ENCODE measurements around the gene PCSK2. TPM values are rescaled to one million over a fixed set of nuclear protein-coding genes. Genes with fewer than 3 reads are reported as not detected.

PCSK2 gene
- total and polyA plus RNA-seq, 2 of the 8 experiments (the other 6 are each of a cell fraction or from before 2014, with no cell fraction given): 1.9 to 4.2 TPM

DNA sequence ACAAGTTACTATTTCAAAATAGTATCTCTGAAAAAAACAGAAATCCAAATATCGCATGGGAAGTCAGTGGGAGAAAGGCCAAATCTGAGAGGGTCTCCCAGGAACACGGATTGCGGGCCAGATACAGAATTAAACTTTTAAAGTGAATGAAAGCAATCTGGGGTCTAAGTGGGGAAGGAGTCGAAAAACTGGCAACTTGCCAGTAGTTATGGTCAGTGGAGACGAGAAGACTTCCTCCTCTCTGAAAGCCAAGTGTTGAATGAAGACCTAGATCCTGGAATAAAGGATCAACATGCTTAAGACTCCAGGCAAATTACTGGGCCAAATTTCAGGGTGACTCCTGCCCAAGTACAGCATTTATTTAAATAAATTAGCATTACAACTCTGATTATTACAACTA is 180.7 kb downstream of the PCSK2 start:
- DNase-seq (ENCODE audit: low read depth in 1 of 2, low spot score in 2 of 2): no peak
- no peaks in the 10 kb centered on the region for H3K23me2 ChIP-seq (ENCODE audit: low read depth, low read length)
- H2BK15ac ChIP-seq (ENCODE audit: low read length): no peak overlapping the region
- H4K91ac ChIP-seq (replicated peaks; ENCODE audit: insufficient read length, low read length): no peak overlapping the region
- H3K18ac ChIP-seq (ENCODE audit: extremely low read depth, low read length): no peak overlapping the region
- no peak overlapping the region for H2BK120ac ChIP-seq (replicated peaks; ENCODE audit: low read depth, low read length)
- no peak overlapping the region for H3K4me3 ChIP-seq (ENCODE audit: extremely low read depth in 1 of 4, insufficient read depth in 2 of 4, low read depth in 3 of 4, low read length in 4 of 4)
- TF ChIP-seq BCL11A (IDR thresholded peaks at IDR 0.05; ENCODE audit: low read depth in 2 of 2, low read length in 2 of 2) (no peak), CHD1 (IDR thresholded peaks at IDR 0.05; ENCODE audit: low read depth, low read length) (no peak), HDAC2 (IDR thresholded peaks at IDR 0.05; ENCODE audit: borderline replicate concordance in 1 of 2, low read depth in 2 of 2, low read length in 2 of 2) (no peak)
- H2AFZ ChIP-seq (ENCODE audit: low read length): no peak overlapping the region
- H2BK20ac ChIP-seq (ENCODE audit: low read length): no peak overlapping the region
- no peak overlapping the region for H4K5ac ChIP-seq (ENCODE audit: insufficient read length, low read depth, low read length)
- H3K9me3 ChIP-seq (ENCODE audit: insufficient read depth in 2 of 2, low read depth in 1 of 2, low read length in 1 of 2): no peaks in the 10 kb centered on the region
- H2AK5ac ChIP-seq (ENCODE audit: low read depth, low read length): no peak overlapping the region
- H3K27ac ChIP-seq (ENCODE audit: low read depth, low read length): no peak overlapping the region
- 94% methylated on average over 5 of the region's 5 CpGs; no CpG with 5 or more reads in 1 of the 2 experiments for WGBS, 2 experiments (ENCODE audit: extremely low coverage in 1 of 2, insufficient coverage in 1 of 2, insufficient read length in 1 of 2, insufficient replicate concordance in 2 of 2, low coverage in 1 of 2, low lambda C conversion rate in 2 of 2, missing lambda C conversion rate in 1 of 2)
- no peak overlapping the region for H2BK12ac ChIP-seq (ENCODE audit: low read depth, low read length)
- no peaks in the 10 kb centered on the region for H3K79me1 ChIP-seq (ENCODE audit: low read depth, low read length)
- POLR2A ChIA-PET (ENCODE audit: partially characterized antibody): no interaction called here
- no peak overlapping the region for H3K4ac ChIP-seq (replicated peaks; ENCODE audit: insufficient read length, low read depth, low read length)
- no peak overlapping the region for H3K9ac ChIP-seq (replicated peaks in 1 of 4; ENCODE audit: extremely low read depth in 1 of 4, low read depth in 3 of 4, low read length in 3 of 4)
- H3K4me1 ChIP-seq (replicated peaks in 1 of 4; ENCODE audit: control insufficient read depth in 3 of 4, insufficient read depth in 4 of 4, low read length in 3 of 4): no peaks in the 10 kb centered on the region
- no peaks in the 10 kb centered on the region for H3K36me3 ChIP-seq (ENCODE audit: control insufficient read depth in 2 of 4, insufficient read depth in 4 of 4, low read length in 3 of 4)
- no peak overlapping the region for H3K23ac ChIP-seq (ENCODE audit: insufficient read length)
- no peak for FAIRE-seq
- no peak overlapping the region for H3K56ac ChIP-seq (replicated peaks; ENCODE audit: insufficient read length, low read depth, low read length)
- no peaks in the 10 kb centered on the region for H3K79me2 ChIP-seq (ENCODE audit: control insufficient read depth in 1 of 2, insufficient read depth in 2 of 2, low read length in 2 of 2)
- H3K27me3 ChIP-seq (replicated peaks in 1 of 4; ENCODE audit: control insufficient read depth in 3 of 4, extremely low read depth in 1 of 4, insufficient read depth in 3 of 4, low read length in 3 of 4): peaks cover 0 to 1% (median 0%) of the 10 kb centered on the region in 4 experiments; a peak in 1 of 7 replicates
- H4K20me1 ChIP-seq (replicated peaks in 1 of 2; ENCODE audit: control insufficient read depth in 1 of 2, insufficient read depth in 2 of 2, low read length in 2 of 2): no peaks in the 10 kb centered on the region
- H3K4me2 ChIP-seq (ENCODE audit: insufficient read depth in 1 of 2, low read depth in 2 of 2, low read length in 2 of 2): no peak overlapping the region
- H4K8ac ChIP-seq (ENCODE audit: extremely low read depth, insufficient read depth, low read length): no peak overlapping the region
- CTCF ChIA-PET (ENCODE audit: partially characterized antibody): interaction anchor here (0.6 to 0.7 kb wide), 2 partner anchors 11 to 35 kb away, joined by 3 read pairs; no protein-coding TSS in a partner anchor
- no peak overlapping the region for H2BK5ac ChIP-seq (ENCODE audit: low read depth, low read length)
- H3K14ac ChIP-seq (ENCODE audit: insufficient read length): no peak overlapping the region

Measured in H1 (cell line).